Measurements from ENCODE around the gene TEX51. TPM values are rescaled to one million over a fixed set of nuclear protein-coding genes. Genes with fewer than 3 reads are reported as not detected.

The TEX51 gene
- total RNA-seq, 4 donors from 2014 or later: not detected

GRCh38 chr2:126859631-126860030 is 39.1 kb upstream of the TEX51 start:
- in situ Hi-C loops (cut with MboI; ENCODE audit: low pct_ligation_motif_present in 1 of 4, low pct_unique_long_range_greater_than_20kb in 1 of 4, low sequenced_read_pairs in 3 of 4) (no loop called here), intact Hi-C loops (cut with DNase I; ENCODE audit: low total_unique reads) (no loop called here)
- DNase-seq: no peak
- Histone ChIP-seq H3K4me1 (no peaks in the 10 kb centered on the region), H3K27me3 (no peaks in the 10 kb centered on the region), H3K27ac (no peak overlapping the region), H3K4me3 (no peak overlapping the region), H3K36me3 (no peaks in the 10 kb centered on the region), H3K9me3 (no peaks in the 10 kb centered on the region)
- TF ChIP-seq POLR2AphosphoS5 (IDR thresholded peaks at IDR 0.05): no peak
- TF ChIP-seq CTCF (IDR thresholded peaks at IDR 0.05): no peak
- TF ChIP-seq EP300 (IDR thresholded peaks at IDR 0.05; ENCODE audit: low read depth): no peak

- Histone ChIP-seq H3K4me3 (no peak overlapping the region), H3K27ac (no peak overlapping the region), H3K9me3 (no peaks in the 10 kb centered on the region), H3K4me1 (no peaks in the 10 kb centered on the region), H3K36me3 (no peaks in the 10 kb centered on the region), H3K27me3 (no peaks in the 10 kb centered on the region)
- DNase-seq: no peak
- WGBS, 2 donors (ENCODE audit: low coverage in 1 of 2): 56% methylated on average over 2 of the region's 2 CpGs; no CpG with 5 or more reads in 1 of the 2 donors
- TF ChIP-seq POLR2AphosphoS5 (IDR thresholded peaks at IDR 0.05): no peak
- no peak for TF ChIP-seq EP300 (IDR thresholded peaks at IDR 0.05; ENCODE audit: low read depth)
- no peak for TF ChIP-seq POLR2A (IDR thresholded peaks at IDR 0.05)
- in situ Hi-C loops (cut with MboI; ENCODE audit: low pct_ligation_motif_present in 1 of 4, low pct_unique_long_range_greater_than_20kb in 1 of 4, low sequenced_read_pairs in 3 of 4) (no loop called here), intact Hi-C loops (cut with DNase I; ENCODE audit: low total_unique reads) (no loop called here)
These were observed 38.3 kb upstream of the TEX51 start for GRCh38 chr2:126860385-126860784.

GRCh38 chr2:126862730-126863129 is 36.0 kb upstream of the TEX51 start:
- Histone ChIP-seq H3K27ac (no peak overlapping the region), H3K9me3 (no peaks in the 10 kb centered on the region), H3K27me3 (no peaks in the 10 kb centered on the region), H3K36me3 (no peaks in the 10 kb centered on the region), H3K4me3 (no peak overlapping the region), H3K4me1 (no peaks in the 10 kb centered on the region)
- in situ Hi-C loops (cut with MboI; ENCODE audit: low pct_ligation_motif_present in 1 of 4, low pct_unique_long_range_greater_than_20kb in 1 of 4, low sequenced_read_pairs in 3 of 4) (no loop called here), intact Hi-C loops (cut with DNase I; ENCODE audit: low total_unique reads) (no loop called here)
- TF ChIP-seq POLR2A (IDR thresholded peaks at IDR 0.05) (no peak), EP300 (IDR thresholded peaks at IDR 0.05; ENCODE audit: low read depth) (no peak), CTCF (IDR thresholded peaks at IDR 0.05) (no peak), POLR2AphosphoS5 (IDR thresholded peaks at IDR 0.05) (no peak)
- 72% methylated on average over 1 of the region's 1 CpG; no CpG with 5 or more reads in 1 of the 2 donors for WGBS, 2 donors (ENCODE audit: low coverage in 1 of 2)
- DNase-seq: no peak

GRCh38 chr2:126863336-126864015 is 35.2 kb upstream of the TEX51 start:
- 57 to 62% methylated on average over 3 to 5 of the region's 5 CpGs for WGBS, 2 donors (ENCODE audit: low coverage in 1 of 2)
- in situ Hi-C loops (cut with MboI; ENCODE audit: low pct_ligation_motif_present in 1 of 4, low pct_unique_long_range_greater_than_20kb in 1 of 4, low sequenced_read_pairs in 3 of 4) (no loop called here), intact Hi-C loops (cut with DNase I; ENCODE audit: low total_unique reads) (no loop called here)
- no peak overlapping the region for H3K4me3 ChIP-seq
- no peaks in the 10 kb centered on the region for H3K27me3 ChIP-seq
- no peaks in the 10 kb centered on the region for H3K36me3 ChIP-seq
- no peak for DNase-seq
- no peak overlapping the region for H3K27ac ChIP-seq
- no peaks in the 10 kb centered on the region for H3K4me1 ChIP-seq
- no peaks in the 10 kb centered on the region for H3K9me3 ChIP-seq
- TF ChIP-seq EP300 (IDR thresholded peaks at IDR 0.05; ENCODE audit: low read depth) (no peak), POLR2A (IDR thresholded peaks at IDR 0.05) (no peak), POLR2AphosphoS5 (IDR thresholded peaks at IDR 0.05) (no peak), CTCF (IDR thresholded peaks at IDR 0.05) (no peak)

GRCh38 chr2:126864861-126865260 is 33.8 kb upstream of the TEX51 start:
- H3K27me3 ChIP-seq: no peaks in the 10 kb centered on the region
- no peaks in the 10 kb centered on the region for H3K4me1 ChIP-seq
- WGBS, 2 donors (ENCODE audit: low coverage in 1 of 2): 93 to 100% methylated on average over 1 to 3 of the region's 3 CpGs
- no peak overlapping the region for H3K27ac ChIP-seq
- H3K36me3 ChIP-seq: no peaks in the 10 kb centered on the region
- in situ Hi-C loops (cut with MboI; ENCODE audit: low pct_ligation_motif_present in 1 of 4, low pct_unique_long_range_greater_than_20kb in 1 of 4, low sequenced_read_pairs in 3 of 4) (no loop called here), intact Hi-C loops (cut with DNase I; ENCODE audit: low total_unique reads) (no loop called here)
- no peak for TF ChIP-seq POLR2AphosphoS5 (IDR thresholded peaks at IDR 0.05)
- H3K4me3 ChIP-seq: no peak overlapping the region
- H3K9me3 ChIP-seq: no peaks in the 10 kb centered on the region
- no peak for DNase-seq
